Vagina (tissue), 2 donors: ENCODE data around the gene CPLX4.

ENCODE experiments used
- CTCF ChIP-seq, 3 experiments: fragments of 450-650 bp in 2 of 3; fragments of 200-600 bp in 1 of 3; sonication (generic) in 1 of 3; IDR thresholded peaks; one replicate each; pipeline ENCODE4 v1.5.1; 2017 to 2019; ENCODE audit warnings: antibody characterized with exemption in 3 of 3, mild to moderate bottlenecking in 2 of 3, moderate library complexity in 2 of 3
- POLR2A ChIP-seq, 2 donors: fragments of 450-650 bp; IDR thresholded peaks; one replicate each; pipeline ENCODE4 v1.6.1; 2017; ENCODE audit warnings: antibody characterized with exemption in 2 of 2, mild to moderate bottlenecking in 2 of 2, moderate library complexity in 2 of 2
- POLR2AphosphoS5 ChIP-seq, 2 donors: sonication (generic); formaldehyde crosslinking; IDR thresholded peaks; one replicate each; pipeline ENCODE4 v1.9.0; 2017; ENCODE audit warnings: antibody characterized with exemption in 2 of 2, mild to moderate bottlenecking in 2 of 2, low read depth in 1 of 2; ENCODE audit not compliant: insufficient read depth in 1 of 2

- TF ChIP-seq POLR2A (IDR thresholded peaks at IDR 0.05) = no peak
- no peak for TF ChIP-seq CTCF (IDR thresholded peaks at IDR 0.05)
- TF ChIP-seq POLR2AphosphoS5 (IDR thresholded peaks at IDR 0.05; ENCODE audit: insufficient read depth in 1 of 2, low read depth in 1 of 2) = no peak
Observed at GRCh38 chr18:59293317-59293716, 25.1 kb downstream of the CPLX4 start.
